Measurements from ENCODE around the gene FNDC8. TPM values are rescaled to one million over a fixed set of nuclear protein-coding genes. Genes with fewer than 3 reads are reported as not detected.
"Not testable (repeated sequence)": the region's sequence is repeated elsewhere in the genome, so short reads cannot be mapped to it uniquely, and the experiment has no call there.

FNDC8 gene
- polyA plus RNA-seq, 12 donors, result 0.13 to 0.32 TPM; not detected in 10

- no peak for DNase-seq
Observed at GRCh38 chr17:35094902-35095301, 26.5 kb upstream of the FNDC8 start.

- DNase-seq, result no peak
Observed at GRCh38 chr17:35095741-35096140, 25.7 kb upstream of the FNDC8 start.

DNA sequence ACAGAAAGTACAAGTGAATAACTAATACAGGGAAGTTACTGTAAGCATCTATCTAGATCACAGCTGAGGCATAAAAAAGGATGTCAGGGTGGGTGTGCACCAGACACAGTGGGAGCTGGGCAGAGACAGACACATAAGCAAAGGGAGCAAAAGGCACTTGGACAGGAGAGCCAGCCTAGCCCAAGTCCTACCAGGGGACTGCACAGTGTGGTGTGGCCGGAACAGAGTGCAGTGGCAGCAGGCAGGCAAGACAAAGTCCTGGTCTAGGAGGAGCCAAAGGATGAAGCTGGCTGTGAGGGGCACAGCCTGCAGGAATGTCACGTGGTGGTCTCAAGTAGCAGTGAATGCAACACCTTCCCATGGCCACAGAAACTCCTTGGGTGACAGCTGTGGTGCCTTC is 23.6 kb upstream of the FNDC8 start:
- no peak for DNase-seq

DNA sequence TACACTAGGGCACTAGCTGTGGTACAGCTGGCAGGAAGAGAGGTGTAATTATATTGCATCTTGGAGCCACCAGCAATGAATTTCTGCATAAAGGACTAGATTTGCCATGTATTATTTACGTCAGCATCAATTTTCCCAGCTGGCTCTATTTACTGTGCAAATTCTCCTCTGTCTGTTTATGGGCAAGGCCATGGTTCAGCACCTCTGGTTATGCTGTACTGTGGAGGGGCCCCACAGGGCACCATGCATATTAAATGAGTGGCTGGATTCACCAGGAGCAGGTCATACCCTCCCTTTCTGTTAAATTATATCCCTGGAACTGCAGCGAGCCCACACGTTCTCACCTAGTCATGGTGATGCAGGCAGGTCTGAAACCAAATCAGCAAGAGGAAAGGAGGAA is 21.5 kb upstream of the FNDC8 start:
- DNase-seq, result no peak

DNA sequence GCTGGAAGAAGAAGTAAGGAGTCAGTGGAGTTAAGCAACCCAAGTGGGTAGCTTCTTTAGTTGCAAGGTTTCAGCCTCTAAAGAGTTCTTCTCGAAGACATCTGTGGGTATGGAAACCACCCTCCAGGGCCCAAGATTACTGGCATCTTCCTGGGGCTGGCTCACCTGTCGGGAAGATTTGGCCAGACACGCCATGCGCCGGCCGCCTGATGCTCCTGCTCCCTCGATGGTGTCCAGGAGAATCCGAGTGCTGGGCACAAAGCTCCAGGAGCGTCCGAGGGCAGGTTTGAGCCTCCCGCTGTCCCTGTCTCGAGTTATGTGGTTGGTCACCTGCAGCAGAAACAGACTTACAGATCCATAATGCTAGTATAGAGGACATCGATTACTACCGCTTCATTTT is 20.4 kb upstream of the FNDC8 start:
- no peak for DNase-seq

DNA sequence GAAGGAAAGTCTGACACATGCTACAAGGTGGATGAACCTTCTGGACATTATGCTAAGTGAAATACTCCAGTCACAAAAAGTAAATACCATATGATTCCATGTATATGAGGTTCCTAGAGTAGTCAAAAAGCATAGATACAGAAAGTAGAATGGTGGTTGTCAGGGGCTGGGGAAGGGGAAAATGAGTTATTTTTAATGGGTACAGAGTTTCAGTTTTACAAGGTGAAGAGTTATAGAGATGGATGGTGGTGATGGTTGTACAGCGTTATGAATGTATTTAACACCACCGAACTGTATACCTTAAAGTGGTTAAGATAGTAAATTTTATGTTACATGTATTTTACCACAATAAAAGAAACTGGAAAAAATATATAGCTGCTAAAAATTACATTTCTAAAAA is 19.7 kb upstream of the FNDC8 start:
- no peak for DNase-seq

DNA sequence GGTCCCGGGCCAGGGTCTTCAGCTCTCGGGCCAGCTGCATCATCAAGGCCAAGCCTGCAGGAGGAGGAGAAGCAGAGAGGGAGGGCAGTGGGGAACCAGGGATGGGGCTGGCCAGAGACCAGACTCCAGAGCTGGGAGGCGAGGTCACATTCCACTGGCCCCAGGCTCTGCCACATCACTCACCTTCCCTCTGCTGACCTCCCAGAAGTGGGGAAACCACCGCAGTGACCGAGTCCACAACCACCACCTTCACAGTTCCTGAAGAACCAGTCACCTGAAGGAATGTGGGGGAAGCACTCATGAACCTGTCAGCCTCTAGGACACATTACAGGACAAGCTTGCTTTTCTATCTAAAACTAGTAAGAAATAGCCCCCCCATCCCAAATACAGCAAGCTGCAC is 18.1 kb upstream of the FNDC8 start:
- no peak for DNase-seq

DNA sequence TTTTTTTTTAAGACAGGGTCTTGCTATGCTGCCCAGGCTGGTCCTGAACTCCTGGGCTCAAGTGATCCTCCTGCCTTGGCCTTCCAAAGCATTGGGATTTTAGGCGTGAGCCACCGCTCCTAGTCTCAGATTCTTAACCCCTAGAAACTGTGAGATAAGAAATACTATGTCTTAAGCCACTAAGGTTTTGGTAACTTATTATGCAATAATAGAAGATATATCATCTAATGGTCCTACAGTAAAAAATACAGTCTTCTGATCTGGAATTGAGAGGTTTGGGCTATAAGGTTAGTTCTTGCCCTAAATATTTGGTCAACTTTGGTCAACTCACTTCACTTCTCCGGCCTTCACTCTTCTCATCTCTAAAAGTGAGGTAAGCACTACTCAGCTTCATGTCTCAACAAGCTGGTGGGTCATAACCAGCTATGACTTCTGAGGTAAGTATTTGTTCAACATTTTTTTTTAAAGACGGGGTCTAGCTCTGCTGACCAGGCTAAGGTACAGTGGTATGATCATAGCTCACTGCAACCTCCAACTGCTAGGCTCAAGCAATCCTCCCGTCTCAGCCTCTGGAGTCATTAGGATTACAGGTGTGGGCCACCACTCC is 16.5 kb upstream of the FNDC8 start:
- DNase-seq, result no peak

GRCh38 chr17:35110791-35111190 is 10.6 kb upstream of the FNDC8 start:
- not testable (repeated sequence) for DNase-seq

DNA sequence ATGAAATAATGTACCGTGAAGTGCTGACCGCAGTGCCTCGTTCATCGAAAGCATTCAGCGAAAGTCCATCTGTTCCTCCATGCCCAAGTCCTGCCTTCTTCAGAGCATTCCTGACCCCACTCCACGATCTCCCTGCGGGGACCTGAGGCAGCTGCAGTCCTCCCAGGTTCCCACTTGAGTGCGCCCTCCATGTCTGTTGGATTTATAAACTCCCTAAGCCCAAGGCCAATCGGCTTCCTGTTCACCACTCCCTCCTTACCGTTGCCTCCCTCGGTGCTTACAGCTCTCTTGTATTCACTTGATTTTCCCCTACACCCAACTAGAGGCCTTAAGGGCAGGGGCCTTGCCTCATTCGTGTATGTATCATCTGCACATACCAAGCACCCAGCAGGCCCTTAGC is 4.6 kb upstream of the FNDC8 start:
- no peak for DNase-seq

DNA sequence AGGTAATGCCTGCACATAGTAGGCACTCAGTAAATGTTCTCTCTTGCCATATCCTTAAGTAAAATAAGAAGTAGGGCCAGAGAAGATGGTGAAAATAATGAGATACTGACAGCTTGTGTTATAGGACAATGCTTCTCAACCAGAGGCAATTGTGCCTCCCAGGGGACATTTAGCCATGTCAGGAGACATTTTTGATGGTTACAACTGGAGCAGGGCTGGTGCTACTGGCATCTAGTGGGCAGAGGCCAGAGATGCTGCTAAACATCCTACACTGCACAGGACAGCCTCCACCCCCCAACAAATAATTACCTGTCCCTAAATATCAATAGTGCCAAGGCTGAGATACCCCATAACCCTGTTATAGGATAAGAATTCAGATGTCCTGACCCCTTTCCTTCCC is 3.4 kb upstream of the FNDC8 start:
- DNase-seq, result no peak

- peak; percentile 61 for DNase-seq
Observed at GRCh38 chr17:35119370-35120165, 1.8 kb upstream of the FNDC8 start, which contains the start of gene RAD51D. Gene RAD51D, minus strand, starts transcription at chr17:35119860. Its CDS starts 247 bp downstream, at chr17:35119613.

DNA sequence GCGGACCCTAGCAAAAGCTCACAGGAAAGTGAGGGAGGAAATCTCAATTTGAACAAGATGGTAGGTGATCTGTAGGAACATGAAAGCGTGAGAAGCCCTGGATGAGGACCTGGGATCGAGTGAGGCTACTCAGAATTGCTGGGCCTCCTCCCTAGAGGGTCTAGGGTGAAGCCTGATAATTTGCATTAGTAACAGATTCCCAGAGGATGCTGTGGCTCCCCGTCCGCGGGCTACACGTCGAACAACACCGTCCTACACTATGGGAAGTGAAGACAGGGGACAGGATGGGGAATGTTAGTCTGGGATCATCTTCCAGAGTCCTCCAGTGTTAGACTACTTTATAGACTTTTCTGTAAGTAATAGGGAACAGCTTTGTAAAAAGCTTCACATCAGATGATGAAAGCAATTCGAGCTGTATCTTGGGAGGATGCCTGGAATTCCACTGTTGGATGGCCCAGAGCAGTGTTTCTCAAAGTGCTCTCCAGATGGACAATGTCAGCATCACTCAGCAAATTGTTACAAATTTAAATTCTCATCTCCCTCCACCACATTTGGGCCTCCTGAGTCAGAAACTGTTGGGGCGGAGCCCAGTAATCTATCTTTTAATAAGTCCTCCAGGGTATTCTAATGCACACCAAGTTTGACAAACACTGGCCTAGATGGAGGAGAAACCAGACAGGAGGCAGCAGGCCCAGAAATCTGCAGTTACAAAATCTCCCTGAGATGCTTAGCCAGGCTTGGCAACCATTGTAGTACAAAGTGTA is 6.5 kb downstream of the FNDC8 start:
- DNase-seq, result no peak

- DNase-seq, result no peak
Observed at GRCh38 chr17:35129154-35129972, 7.9 kb downstream of the FNDC8 start.

DNA sequence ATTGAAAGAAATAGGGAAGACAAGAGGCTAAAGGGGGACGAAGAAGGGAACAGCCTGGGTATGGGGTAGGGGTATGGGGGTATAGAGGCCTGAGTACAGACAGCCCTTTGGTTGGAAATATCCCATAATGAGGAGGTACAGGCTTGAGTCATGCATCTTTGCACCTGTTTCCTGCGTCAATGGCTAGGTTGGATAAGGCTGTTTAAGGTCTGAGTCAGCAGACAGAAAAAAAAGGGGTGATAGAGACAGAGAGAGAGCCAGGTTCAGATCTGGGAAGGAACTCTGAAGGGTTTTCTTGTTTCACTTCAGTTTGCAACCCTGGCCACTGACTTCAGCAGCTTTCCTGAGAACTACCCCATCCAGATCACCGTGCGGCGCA is 8.5 kb downstream of the FNDC8 start:
- DNase-seq, result no peak

GRCh38 chr17:35130392-35130791 is 9.0 kb downstream of the FNDC8 start:
- no peak for DNase-seq

GRCh38 chr17:35132099-35132498 is 10.7 kb downstream of the FNDC8 start:
- no peak for DNase-seq

DNA sequence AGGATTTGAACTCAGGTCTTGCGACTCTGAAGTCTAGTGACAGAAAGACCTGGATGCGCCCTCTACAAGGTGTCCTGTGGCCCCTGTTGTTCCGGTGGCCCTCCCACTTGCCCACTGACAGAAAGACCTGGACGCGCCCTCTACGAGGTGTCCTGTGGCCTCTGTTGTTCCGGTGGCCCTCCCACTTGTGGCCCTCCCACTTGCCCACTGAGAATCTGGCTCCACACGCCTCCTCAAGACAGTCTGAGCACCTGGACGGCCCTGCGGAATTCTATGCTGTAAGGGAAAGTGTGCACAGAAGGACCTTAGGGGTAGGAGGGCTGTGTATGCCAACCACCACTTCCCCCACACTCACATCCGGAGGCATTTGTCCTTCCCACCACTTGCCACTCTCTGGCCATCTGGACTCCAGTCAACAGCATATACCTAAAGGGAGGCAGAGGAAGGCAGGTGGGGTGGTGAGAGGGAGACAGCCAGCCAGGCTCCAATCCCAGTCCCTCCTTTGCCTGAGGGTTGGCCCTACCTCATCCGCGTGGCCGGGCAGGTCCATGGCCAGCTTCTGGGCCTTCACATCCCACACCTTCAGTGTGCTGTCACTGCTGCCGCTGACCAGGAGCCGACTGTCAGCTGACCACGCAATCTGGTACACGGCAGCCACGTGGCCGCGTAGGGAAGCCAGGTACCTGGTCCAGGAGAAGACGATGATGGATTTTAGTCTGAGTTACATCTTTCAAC is 11.6 kb downstream of the FNDC8 start:
- no peak for DNase-seq

DNA sequence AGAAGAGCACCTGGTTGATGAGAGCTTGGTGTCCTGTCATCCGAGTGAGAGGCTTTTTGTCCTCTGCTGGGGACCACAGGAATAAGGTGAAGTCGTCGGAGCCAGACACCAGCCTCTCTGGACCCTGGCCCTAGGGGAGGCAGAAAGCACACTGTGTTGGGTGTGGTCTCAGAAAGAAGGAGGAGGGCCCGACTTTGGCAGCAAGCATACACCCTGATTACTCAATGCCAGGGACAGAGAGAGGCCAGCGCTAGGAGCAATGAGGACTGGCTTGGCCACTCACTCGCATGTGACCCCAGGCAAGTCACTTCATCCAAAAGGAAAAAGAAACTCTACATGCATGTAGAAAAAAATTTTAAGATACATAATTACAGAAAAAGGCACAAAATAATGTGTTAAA is 13.9 kb downstream of the FNDC8 start:
- DNase-seq, result no peak

GRCh38 chr17:35138218-35138617 is 16.8 kb downstream of the FNDC8 start:
- DNase-seq, result no peak

Measured in muscle of arm (tissue), 12 donors.